Stomach (tissue), 9 donors: ENCODE data around the gene LTBP4. TPM values are rescaled to one million over a fixed set of nuclear protein-coding genes. Genes with fewer than 3 reads are reported as not detected.
A peak's percentile ranks its signal among the peaks of the same experiment; 100 is the strongest.

Experiments
- DNase-seq, 2 donors: peaks; one replicate each; pipeline versions ENCODE4 v3.0.0 to v3.0.0-alpha.2; 2013 to 2019
- H3K27ac ChIP-seq, 5 donors: fragments of 200-600 bp in 4 of 5; sonication (generic) in 4 of 5; one replicate each; pipeline ENCODE4 v1.5.1; 2013 to 2019; ENCODE audit warnings: mild to moderate bottlenecking in 1 of 5, moderate library complexity in 1 of 5
- H3K27me3 ChIP-seq, 3 donors: fragments of 200-600 bp; sonication (generic); one replicate each; pipeline ENCODE4 v1.5.1; 2017 to 2019; ENCODE audit warnings: mixed run types in 1 of 3
- H3K36me3 ChIP-seq, 4 donors: fragments of 200-600 bp; sonication (generic); 1 replicate in 3 of 4; 2 replicates in 1 of 4; pipeline ENCODE4 v1.5.1; 2016 to 2019
- H3K4me1 ChIP-seq, 4 donors: fragments of 200-600 bp; sonication (generic); one replicate each; pipeline ENCODE4 v1.5.1; 2016 to 2019
- H3K4me3 ChIP-seq, 4 donors: fragments of 200-600 bp; sonication (generic) in 3 of 4; one replicate each; pipeline ENCODE4 v1.5.1; 2016 to 2019; ENCODE audit warnings: mild to moderate bottlenecking in 1 of 4
- H3K9me3 ChIP-seq, 4 donors: fragments of 200-600 bp; sonication (generic); one replicate each; pipeline ENCODE4 v1.5.1; 2016 to 2019
- CTCF ChIP-seq, 7 experiments: fragments of 450-650 bp in 4 of 7; fragments of 200-600 bp in 3 of 7; sonication (generic) in 3 of 7; IDR thresholded peaks; one replicate each; pipeline ENCODE4 v1.5.1; 2016 to 2019; ENCODE audit warnings: antibody characterized with exemption in 7 of 7, control low read depth in 2 of 7, mild to moderate bottlenecking in 1 of 7
- EP300 ChIP-seq: sonication (generic); formaldehyde crosslinking; IDR thresholded peaks from one replicate; pipeline ENCODE4 v1.6.1; 2017; ENCODE audit warnings: antibody characterized with exemption
- POLR2A ChIP-seq, 4 donors: fragments of 450-650 bp; IDR thresholded peaks; one replicate each; pipeline ENCODE4 v1.6.1; 2016; ENCODE audit warnings: antibody characterized with exemption in 4 of 4, control low read depth in 2 of 4, mild to moderate bottlenecking in 1 of 4, moderate library complexity in 1 of 4
- POLR2AphosphoS5 ChIP-seq, 3 donors: sonication (generic); formaldehyde crosslinking; IDR thresholded peaks; one replicate each; pipeline ENCODE4 v1.6.1; 2016; ENCODE audit warnings: antibody characterized with exemption in 3 of 3
- WGBS, 5 donors: extraction: QIAGEN DNeasy Blood & Tissue Kit in 3 of 5; methylation state at CpG; one replicate each; pipeline versions ENCODE4 v1.1.5 to v1.1.7; 2013 to 2018; 5-methylcytosine and 5-hydroxymethylcytosine counted together
- intact Hi-C: fragments of 100-400 bp; cut with DNase I; formaldehyde crosslinking; loops from one replicate; pipeline ENCODE4 v1.15.1; 2023; ENCODE audit warnings: low total_unique reads
- polyA plus RNA-seq, 3 donors: library from polyadenylated mRNA; stranded (reverse); fragments of 200-250 nt; gene quantifications; one replicate each; pipeline ENCODE4 v1.2.3, GENCODE V29; 2013
- total RNA-seq, 5 donors: library from RNA; depleted of rRNA; stranded (reverse); fragments of >200 nt; gene quantifications; one replicate each; pipeline versions ENCODE4 v1.1.0 to v1.2.3, GENCODE V29; 2014 to 2016
- donor health status: healthy with polysubstance abuse.
- donor health status: Bipolar disorder and iron deficiency.
- donor health status: healthy.

Gene LTBP4
- total and polyA plus RNA-seq, 8 donors = 66.1 to 1,027 (median 139) TPM

- H3K36me3 ChIP-seq = no peaks in the 10 kb centered on the region
- WGBS, 5 donors = 70 to 87% (median 79%) methylated on average over 5 of the region's 5 CpGs
- peak overlapping the region in 3 of 5 donors; percentile 13 to 35 (median 16) for H3K27ac ChIP-seq
- TF ChIP-seq CTCF (IDR thresholded peaks at IDR 0.05) = no peak
- no peak for TF ChIP-seq EP300
- TF ChIP-seq POLR2A (IDR thresholded peaks at IDR 0.05) = no peak
- TF ChIP-seq POLR2AphosphoS5 (IDR thresholded peaks at IDR 0.05) = no peak
- H3K4me3 ChIP-seq = no peak overlapping the region
- H3K4me1 ChIP-seq = peaks cover 12 to 22% (median 18%) of the 10 kb centered on the region in 4 donors
- no peaks in the 10 kb centered on the region for H3K9me3 ChIP-seq
- H3K27me3 ChIP-seq = no peaks in the 10 kb centered on the region
- DNase-seq = no peak
- intact Hi-C loops = no loop called here
Observed at GRCh38 chr19:40659116-40659515, 57.9 kb downstream of the LTBP4 start.

DNA sequence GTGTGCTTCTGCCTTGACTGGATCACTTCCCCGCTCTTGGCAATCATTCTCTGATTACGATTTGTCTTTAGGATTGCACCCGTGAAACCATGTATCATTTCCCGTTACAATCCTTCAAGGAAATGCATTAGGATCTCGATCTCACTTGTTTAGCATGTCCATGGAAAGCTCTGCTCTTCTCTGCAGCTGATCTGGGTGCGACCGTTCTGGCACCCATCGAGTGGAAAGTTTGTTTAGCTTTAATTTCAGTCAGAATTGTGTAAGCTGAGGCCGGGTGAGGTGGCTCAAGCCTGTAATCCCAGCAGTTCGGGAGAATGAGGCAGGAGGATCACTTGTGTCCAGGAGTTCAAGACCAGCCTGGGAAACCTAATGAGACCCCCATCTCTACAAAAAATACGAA lies 58.4 kb downstream of the LTBP4 start:
- H3K9me3 ChIP-seq = no peaks in the 10 kb centered on the region
- H3K4me3 ChIP-seq = no peak overlapping the region
- peaks cover 12 to 25% (median 21%) of the 10 kb centered on the region in 4 donors for H3K4me1 ChIP-seq
- 62 to 66% (median 64%) methylated on average over 11 of the region's 11 CpGs for WGBS, 5 donors
- H3K27me3 ChIP-seq = no peaks in the 10 kb centered on the region
- H3K36me3 ChIP-seq = no peaks in the 10 kb centered on the region
- intact Hi-C loops = no loop called here
- TF ChIP-seq EP300 (no peak), POLR2A (IDR thresholded peaks at IDR 0.05) (no peak), CTCF (IDR thresholded peaks at IDR 0.05) (no peak), POLR2AphosphoS5 (IDR thresholded peaks at IDR 0.05) (no peak)
- H3K27ac ChIP-seq = peak overlapping the region in 3 of 5 donors; percentile 13 to 35 (median 16)
- DNase-seq = no peak

- Histone ChIP-seq H3K4me3 (no peak overlapping the region), H3K27me3 (no peaks in the 10 kb centered on the region), H3K4me1 (peaks cover 12 to 37% (median 23%) of the 10 kb centered on the region in 4 donors), H3K27ac (no peak overlapping the region), H3K9me3 (no peaks in the 10 kb centered on the region), H3K36me3 (peaks cover 0 to 1% (median under 1%) of the 10 kb centered on the region in 4 donors)
- 68 to 100% (median 81%) methylated on average over 1 of the region's 1 CpG for WGBS, 5 donors
- intact Hi-C loops = loop anchor here (5.0 kb wide), 1 partner anchor 146 kb away; no protein-coding TSS in a partner anchor
- no peak for DNase-seq
- no peak for TF ChIP-seq POLR2AphosphoS5 (IDR thresholded peaks at IDR 0.05)
- TF ChIP-seq EP300 = no peak
- TF ChIP-seq POLR2A (IDR thresholded peaks at IDR 0.05) = no peak
- TF ChIP-seq CTCF (IDR thresholded peaks at IDR 0.05) = no peak
Observed at GRCh38 chr19:40661616-40662015, 60.4 kb downstream of the LTBP4 start.

DNA sequence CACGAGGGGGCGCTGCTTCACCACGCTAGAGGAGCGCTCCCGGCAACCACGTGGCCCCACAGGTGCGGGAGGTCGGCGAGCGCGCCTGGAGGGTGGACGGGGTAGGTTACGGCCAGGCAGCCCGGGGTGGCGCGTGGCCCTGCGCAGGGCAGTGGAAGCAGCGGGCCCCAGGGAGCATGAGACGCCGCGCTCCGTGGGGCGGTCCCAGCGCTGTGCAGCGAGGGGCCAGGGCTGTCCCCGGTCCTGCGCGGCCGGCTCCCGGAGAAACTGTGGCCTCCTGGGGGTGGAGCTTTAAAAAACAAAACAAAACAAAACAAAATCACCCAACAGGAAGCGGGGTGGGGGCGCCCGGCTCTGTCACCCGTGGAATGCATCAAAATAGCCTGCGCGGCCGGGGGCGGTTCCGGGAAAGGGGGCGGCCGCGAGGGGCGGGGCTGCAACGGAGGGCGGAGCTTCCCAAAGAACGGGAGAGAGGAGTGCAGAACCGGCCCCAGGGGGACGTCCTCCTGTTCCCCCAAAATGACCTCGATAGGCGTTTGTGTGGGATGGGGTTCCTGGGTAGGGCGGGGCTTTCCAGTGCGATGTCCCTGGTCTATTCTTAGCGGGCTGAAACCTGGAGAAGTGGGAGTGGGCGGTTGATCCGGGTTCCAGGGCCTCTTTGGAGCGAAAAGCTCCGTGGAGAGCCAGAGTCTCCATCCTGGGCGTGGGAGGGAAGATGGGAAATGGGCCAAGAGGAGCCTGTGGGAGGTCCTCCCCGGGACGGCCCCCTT lies 61.9 kb downstream of the LTBP4 start:
- H3K9me3 ChIP-seq = no peaks in the 10 kb centered on the region
- intact Hi-C loops = loop anchor here (5.0 kb wide), 1 partner anchor 144 kb away; no protein-coding TSS in a partner anchor
- H3K27me3 ChIP-seq = no peaks in the 10 kb centered on the region
- peak overlapping the region; percentile 71 to 75 (median 72) for H3K4me3 ChIP-seq
- DNase-seq = peak; percentile 94 to 96
- H3K36me3 ChIP-seq = peaks cover 2 to 16% (median 15%) of the 10 kb centered on the region in 4 donors
- peak overlapping the region; percentile 85 to 93 (median 89) for H3K27ac ChIP-seq
- peaks cover 12 to 40% (median 23%) of the 10 kb centered on the region in 4 donors for H3K4me1 ChIP-seq
- 0 to 2% (median 1%) methylated on average over 47 to 60 of the region's 60 CpGs for WGBS, 5 donors
- TF ChIP-seq POLR2AphosphoS5 (IDR thresholded peaks at IDR 0.05) = peak; percentile 58 to 90 (median 72)
- TF ChIP-seq EP300 = no peak
- no peak for TF ChIP-seq POLR2A (IDR thresholded peaks at IDR 0.05)
- TF ChIP-seq CTCF (IDR thresholded peaks at IDR 0.05) = peak in 4 of 7 experiments; percentile 96 to 98 (median 97)
